HepG2 (cell line): ENCODE results near the gene FGD4. TPM values are rescaled to one million over a fixed set of nuclear protein-coding genes. Genes with fewer than 3 reads are reported as not detected.

Experiments
- ATAC-seq: fragments of 200-7000 bp; cut with Tn5 transposase; 3 replicates; pipeline ENCODE4 v1.9.1; 2020; ENCODE audit warnings: mild to moderate bottlenecking, moderate library complexity
- BruUV-seq: library from RNA; stranded (reverse); fragments of 400-500 nt; replicated peaks from 2 replicates; lab custom pipeline; 2021; lab: Mats Ljungman, UMichigan
- CTCF ChIA-PET: fragments of 300-600 bp; formaldehyde crosslinking; extraction: SDS; loops from one replicate; lab custom pipeline; 2021; ENCODE audit warnings: low total read pairs, inconsistent platforms, low intra/inter-chr PET ratio; lab: Yijun Ruan, JAX
- POLR2A ChIA-PET: fragments of 350-600 bp; sonication (Branson Sonifier 250); formaldehyde crosslinking; loops from one replicate; lab custom pipeline; 2020; ENCODE audit warnings: antibody characterized with exemption, inconsistent platforms; lab: Yijun Ruan, JAX
- DNase-seq: peaks from one replicate; pipeline ENCODE4 v3.0.0-alpha.2; 2015; ENCODE audit warnings: low spot score
- FAIRE-seq: peaks from 3 replicates; lab custom pipeline; 2011; peaks lifted over from hg19 to GRCh38; lab: Jason Lieb, UNC
- H2AFZ ChIP-seq: one replicate; pipeline ENCODE4 v1.6.1; 2011; ENCODE audit warnings: low read length, inconsistent platforms
- H3K27ac ChIP-seq: fragments of 300-600 bp; 3 replicates; pipeline ENCODE4 v1.8.0; 2011; ENCODE audit warnings: mixed run types, mild to moderate bottlenecking, mixed read lengths, low read length, inconsistent platforms; ENCODE audit not compliant: insufficient read depth; ENCODE audit errors: extremely low read length
- H3K27me3 ChIP-seq, 2 experiments: fragments of 200-600 bp in 1 of 2; 2 replicates in 1 of 2; 3 replicates in 1 of 2; pipeline versions ENCODE4 v1.6.0 to v1.8.0; 2011; ENCODE audit warnings: low read length in 2 of 2, mild to moderate bottlenecking in 2 of 2, moderate library complexity in 2 of 2, inconsistent platforms in 1 of 2; ENCODE audit not compliant: insufficient read depth in 2 of 2, control insufficient read depth in 1 of 2
- H3K36me3 ChIP-seq, 2 experiments: fragments of 200-600 bp in 1 of 2; replicated peaks in 1 of 2; 2 replicates in 1 of 2; 3 replicates in 1 of 2; pipeline versions ENCODE4 v1.5.1 to v1.8.0; 2011; ENCODE audit warnings: low read length in 2 of 2, inconsistent platforms in 1 of 2; ENCODE audit not compliant: insufficient read depth in 2 of 2, control insufficient read depth in 1 of 2
- H3K4me1 ChIP-seq: 2 replicates; pipeline ENCODE4 v1.5.1; 2012; ENCODE audit warnings: low read length, inconsistent platforms; ENCODE audit not compliant: insufficient read depth
- H3K4me2 ChIP-seq: 2 replicates; pipeline ENCODE4 v1.6.0; 2011; ENCODE audit warnings: low read depth, low read length, inconsistent platforms
- H3K4me3 ChIP-seq, 3 experiments: fragments of 200-600 bp in 1 of 3; sonication (generic), shearing (Covaris generic) in 1 of 3; replicated peaks in 1 of 3; 2 replicates each; pipeline ENCODE4 v1.5.1; 2011 to 2016; ENCODE audit warnings: low read length in 3 of 3, inconsistent platforms in 2 of 3, low read depth in 2 of 3, mild to moderate bottlenecking in 2 of 3, control low read depth in 1 of 3, mixed read lengths in 1 of 3; ENCODE audit not compliant: insufficient read depth in 1 of 3
- H3K79me2 ChIP-seq: one replicate; pipeline ENCODE4 v1.6.1; 2011; ENCODE audit warnings: low read length, inconsistent platforms; ENCODE audit not compliant: insufficient read depth
- H3K9ac ChIP-seq: 2 replicates; pipeline ENCODE4 v1.6.0; 2011; ENCODE audit warnings: mild to moderate bottlenecking, low read depth, low read length, inconsistent platforms; ENCODE audit not compliant: insufficient read depth
- H3K9me3 ChIP-seq: 2 replicates; pipeline ENCODE4 v1.5.1; 2012; ENCODE audit warnings: mild to moderate bottlenecking, low read length
- H4K20me1 ChIP-seq: 2 replicates; pipeline ENCODE4 v1.6.0; 2011; ENCODE audit warnings: inconsistent platforms, mild to moderate bottlenecking, low read length, moderate library complexity; ENCODE audit not compliant: insufficient read depth
- MAFF ChIP-seq: IDR thresholded peaks from 2 replicates; pipeline ENCODE4 v1.6.1; 2011; ENCODE audit warnings: low read depth, low read length, improper control_type of control experiment
- MAFK ChIP-seq, 2 experiments: IDR thresholded peaks in 1 of 2; conservative IDR thresholded peaks in 1 of 2; 2 replicates each; pipeline ENCODE4 v1.6.1; 2011; ENCODE audit warnings: improper control_type of control experiment in 2 of 2, low read length in 2 of 2
- ZNF225 ChIP-seq: sonication (generic); formaldehyde crosslinking; IDR thresholded peaks from 2 replicates; pipeline ENCODE4 v1.4.0; 2020; ENCODE audit warnings: mild to moderate bottlenecking, missing genetic modification reagents
- ZSCAN9 ChIP-seq: IDR thresholded peaks from 2 replicates; pipeline ENCODE4 v1.6.1; 2016; ENCODE audit warnings: borderline replicate concordance
- WGBS: methylation state at CpG from one replicate; pipeline ENCODE4 v1.1.6; 2017; ENCODE audit warnings: low lambda C conversion rate; 5-methylcytosine and 5-hydroxymethylcytosine counted together
- in situ Hi-C: cut with HindIII; loops from 2 replicates; pipeline ENCODE4 v1.10.0; 2017; ENCODE audit warnings: low pct_unique_long_range_greater_than_20kb; ENCODE audit not compliant: extremely low pct_ligation_motif_present
- intact Hi-C: fragments of 100-400 bp; cut with micrococcal nuclease; formaldehyde crosslinking; loops from one replicate; pipeline ENCODE4 v1.10.0; 2022; ENCODE audit not compliant: unreplicated experiment
- polyA plus RNA-seq, 8 experiments: library from polyadenylated mRNA; depleted of rRNA in 3 of 8; stranded (reverse) in 7 of 8; unstranded in 1 of 8; fragments of >200 nt; fragmentation: Illumina TruSeq in 4 of 8; extraction: Trizol in 4 of 8; gene quantifications; 2 replicates each; pipeline versions ENCODE4 v1.2.1 to v1.2.3, GENCODE V29; 2011 to 2016; ENCODE audit warnings: low read depth in 4 of 8, missing spikeins in 1 of 8, mixed read lengths in 1 of 8; ENCODE audit not compliant: insufficient read depth in 1 of 8
- total RNA-seq, 5 experiments: library from RNA; depleted of rRNA; stranded (reverse); fragments of >200 nt; fragmentation: Illumina TruSeq; extraction: Trizol; gene quantifications; 2 replicates each; pipeline ENCODE4 v1.2.3, GENCODE V29; 2016; ENCODE audit warnings: low read depth in 1 of 5
- TF ChIP-seq, protein P1 (sequence below): IDR thresholded peaks from 2 replicates; pipeline ENCODE4 v1.6.1; 2016; ENCODE audit warnings: mild to moderate bottlenecking, missing biosample characterization, missing genetic modification reagents
- TF ChIP-seq, protein P2 (sequence below): IDR thresholded peaks from 2 replicates; pipeline ENCODE4 v1.6.1; 2016; ENCODE audit warnings: mild to moderate bottlenecking

Gene FGD4
- total and polyA plus RNA-seq, 2 of the 13 experiments (the other 11 are each of a cell fraction or from before 2014, with no cell fraction given), result 4.6 to 6.6 TPM

DNA sequence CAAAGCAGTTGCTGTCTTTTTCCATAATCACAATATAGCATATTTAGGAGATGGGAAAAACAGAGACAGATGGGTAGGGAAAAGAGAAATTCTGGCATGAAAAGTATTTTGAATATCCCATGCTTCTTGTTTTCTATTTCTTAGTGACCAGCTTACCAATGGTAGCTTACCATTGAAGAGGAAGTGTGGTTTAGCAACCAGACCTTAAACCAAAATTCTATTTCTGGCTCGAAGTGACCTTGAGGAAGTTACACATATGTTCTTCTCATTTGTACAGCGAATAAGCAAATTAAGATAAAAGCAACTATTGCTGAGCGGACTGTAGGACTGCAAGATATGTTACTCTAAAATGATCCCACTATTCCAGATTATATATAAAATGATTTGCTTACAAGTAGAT lies 82.9 kb downstream of the FGD4 start:
- no peaks in the 10 kb centered on the region for H4K20me1 ChIP-seq
- no peak overlapping the region for H3K4me2 ChIP-seq
- H3K79me2 ChIP-seq, result no peaks in the 10 kb centered on the region
- DNase-seq (no peak), FAIRE-seq (no peak), ATAC-seq (no peak)
- intact Hi-C loops, result no loop called here
- ChIA-PET POLR2A (no interaction called here), CTCF (no interaction called here)
- peaks cover 17% of the 10 kb centered on the region for H3K4me1 ChIP-seq
- no peaks in the 10 kb centered on the region for H3K36me3 ChIP-seq
- no peak overlapping the region for H3K4me3 ChIP-seq
- in situ Hi-C loops, result no loop called here
- TF ChIP-seq, protein P1, sequence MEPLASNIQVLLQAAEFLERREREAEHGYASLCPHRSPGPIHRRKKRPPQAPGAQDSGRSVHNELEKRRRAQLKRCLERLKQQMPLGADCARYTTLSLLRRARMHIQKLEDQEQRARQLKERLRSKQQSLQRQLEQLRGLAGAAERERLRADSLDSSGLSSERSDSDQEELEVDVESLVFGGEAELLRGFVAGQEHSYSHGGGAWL (CRISPR knock-in tag), result no peak
- no TSS peak for BruUV-seq
- no peaks in the 10 kb centered on the region for H3K27me3 ChIP-seq
- no peak overlapping the region for H2AFZ ChIP-seq
- WGBS, result 92% methylated on average over 3 of the region's 3 CpGs
- H3K27ac ChIP-seq, result no peak overlapping the region
- H3K9ac ChIP-seq, result no peak overlapping the region
- H3K9me3 ChIP-seq, result no peaks in the 10 kb centered on the region

DNA sequence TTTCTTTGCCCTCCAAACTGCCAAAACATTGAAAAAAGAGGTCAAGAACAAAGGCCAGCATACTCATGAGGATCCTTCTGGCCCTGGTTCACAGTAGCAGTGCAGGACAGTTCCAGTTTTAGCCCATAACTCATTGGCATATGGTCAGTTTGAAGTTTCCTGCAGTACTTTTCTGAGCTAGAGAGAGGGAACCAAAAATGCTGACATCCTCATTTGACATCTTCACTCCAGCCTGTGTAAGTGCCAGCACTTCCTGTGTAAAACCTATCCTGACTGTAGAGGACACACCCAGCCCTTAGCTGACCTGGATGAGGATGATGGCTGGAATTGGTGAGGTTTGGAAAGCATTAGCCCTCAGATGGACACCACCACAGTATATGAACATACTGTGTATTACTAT lies 84.1 kb downstream of the FGD4 start:
- H3K9ac ChIP-seq, result no peak overlapping the region

More for the DNA sequence above, 84.1 kb downstream of the FGD4 start:
- no peaks in the 10 kb centered on the region for H3K79me2 ChIP-seq
- H3K9me3 ChIP-seq, result no peaks in the 10 kb centered on the region
- no peak for DNase-seq
- ChIA-PET POLR2A (no interaction called here), CTCF (no interaction called here)
- no peaks in the 10 kb centered on the region for H4K20me1 ChIP-seq
- intact Hi-C loops, result no loop called here
- no peak for FAIRE-seq
- no peaks in the 10 kb centered on the region for H3K36me3 ChIP-seq
- no peaks in the 10 kb centered on the region for H3K27me3 ChIP-seq
- H3K4me1 ChIP-seq, result peaks cover 16% of the 10 kb centered on the region
- no TSS peak for BruUV-seq
- H3K4me2 ChIP-seq, result no peak overlapping the region
- in situ Hi-C loops, result no loop called here
- no peak overlapping the region for H3K27ac ChIP-seq
- TF ChIP-seq ZNF225 (CRISPR knock-in tag) (no peak), MAFF (peak; percentile 72), ZSCAN9 (no peak), MAFK (conservative IDR thresholded peaks at IDR 0.05 in 1 of 2, IDR thresholded peaks at IDR 0.05 in 1 of 2; ENCODE audit: low read length in 2 of 2) (peak; percentile 75 to 79)
- TF ChIP-seq, protein P2, sequence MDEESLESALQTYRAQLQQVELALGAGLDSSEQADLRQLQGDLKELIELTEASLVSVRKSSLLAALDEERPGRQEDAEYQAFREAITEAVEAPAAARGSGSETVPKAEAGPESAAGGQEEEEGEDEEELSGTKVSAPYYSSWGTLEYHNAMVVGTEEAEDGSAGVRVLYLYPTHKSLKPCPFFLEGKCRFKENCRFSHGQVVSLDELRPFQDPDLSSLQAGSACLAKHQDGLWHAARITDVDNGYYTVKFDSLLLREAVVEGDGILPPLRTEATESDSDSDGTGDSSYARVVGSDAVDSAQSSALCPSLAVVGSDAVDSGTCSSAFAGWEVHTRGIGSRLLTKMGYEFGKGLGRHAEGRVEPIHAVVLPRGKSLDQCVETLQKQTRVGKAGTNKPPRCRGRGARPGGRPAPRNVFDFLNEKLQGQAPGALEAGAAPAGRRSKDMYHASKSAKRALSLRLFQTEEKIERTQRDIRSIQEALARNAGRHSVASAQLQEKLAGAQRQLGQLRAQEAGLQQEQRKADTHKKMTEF, result no peak
- no peak for ATAC-seq
- no peak overlapping the region for H3K4me3 ChIP-seq
- peak overlapping the region; percentile 5 for H2AFZ ChIP-seq
